GM19239 (cell line): ENCODE data around the gene PSEN2.
A peak's percentile ranks its signal among the peaks of the same experiment; 100 is the strongest.

Source experiments
- DNase-seq: peaks from one replicate; pipeline ENCODE4 v3.0.0; 2011; ENCODE audit warnings: low spot score; ENCODE audit not compliant: insufficient read length
- FAIRE-seq: peaks from 2 replicates; lab custom pipeline; 2011; peaks lifted over from hg19 to GRCh38; lab: Jason Lieb, UNC

The PSEN2 gene

GRCh38 chr1:226884116-226884625 is 13.8 kb downstream of the PSEN2 start:
- DNase-seq (no peak), FAIRE-seq (peak; percentile 48)

GRCh38 chr1:226884966-226885820 is 14.8 kb downstream of the PSEN2 start:
- DNase-seq = no peak
- FAIRE-seq = no peak

GRCh38 chr1:226886122-226886901 is 15.9 kb downstream of the PSEN2 start:
- DNase-seq (no peak), FAIRE-seq (peak; percentile 48)

- FAIRE-seq (no peak), DNase-seq (no peak)
Observed at GRCh38 chr1:226887006-226887405, 16.6 kb downstream of the PSEN2 start.

- FAIRE-seq (no peak), DNase-seq (no peak)
Observed at GRCh38 chr1:226888021-226888420, 17.6 kb downstream of the PSEN2 start.

- DNase-seq = no peak
- FAIRE-seq = no peak
Observed at GRCh38 chr1:226888816-226889215, 18.4 kb downstream of the PSEN2 start.

GRCh38 chr1:226889616-226890330 is 19.4 kb downstream of the PSEN2 start:
- DNase-seq (no peak), FAIRE-seq (no peak)

GRCh38 chr1:226890331-226891108 is 20.1 kb downstream of the PSEN2 start:
- FAIRE-seq (no peak), DNase-seq (no peak)

GRCh38 chr1:226891346-226891745 is 20.9 kb downstream of the PSEN2 start:
- FAIRE-seq (no peak), DNase-seq (no peak)

- FAIRE-seq (no peak), DNase-seq (no peak)
Observed at GRCh38 chr1:226891846-226892523, 21.6 kb downstream of the PSEN2 start.

- no peak for FAIRE-seq
- no peak for DNase-seq
Observed at GRCh38 chr1:226892524-226892875, 22.1 kb downstream of the PSEN2 start.

- FAIRE-seq (no peak), DNase-seq (no peak)
Observed at GRCh38 chr1:226893936-226894335, 23.5 kb downstream of the PSEN2 start.

GRCh38 chr1:226894826-226895225 is 24.4 kb downstream of the PSEN2 start:
- DNase-seq = no peak
- FAIRE-seq = no peak

GRCh38 chr1:226895644-226896043 is 25.2 kb downstream of the PSEN2 start:
- DNase-seq = no peak
- FAIRE-seq = no peak

- FAIRE-seq = no peak
- DNase-seq = no peak
Observed at GRCh38 chr1:226898246-226898645, 27.8 kb downstream of the PSEN2 start.

- DNase-seq = no peak
- no peak for FAIRE-seq
Observed at GRCh38 chr1:226901421-226901820, 31.0 kb downstream of the PSEN2 start.

- FAIRE-seq (no peak), DNase-seq (no peak)
Observed at GRCh38 chr1:226902601-226903000, 32.2 kb downstream of the PSEN2 start.

- no peak for FAIRE-seq
- no peak for DNase-seq
Observed at GRCh38 chr1:226903819-226904716, 33.7 kb downstream of the PSEN2 start.
